CD14-positive monocyte (primary cell): ENCODE measurements around the gene BMS1. TPM values are rescaled to one million over a fixed set of nuclear protein-coding genes. Genes with fewer than 3 reads are reported as not detected.

Experiments used
- DNase-seq, 3 donors: peaks; one replicate each; pipeline ENCODE4 v3.0.0-alpha.2; 2011 to 2022
- H2AFZ ChIP-seq: 2 replicates; pipeline ENCODE4 v1.6.0; 2012; ENCODE audit warnings: mild to moderate bottlenecking, low read depth, low read length, inconsistent platforms; ENCODE audit not compliant: insufficient read depth, poor library complexity, severe bottlenecking
- H3K27ac ChIP-seq, 2 donors: 1 replicate in 1 of 2; 2 replicates in 1 of 2; pipeline ENCODE4 v1.5.1; 2012 to 2013; ENCODE audit warnings: low read length in 2 of 2, control low read depth in 1 of 2, inconsistent platforms in 1 of 2, low read depth in 1 of 2, mild to moderate bottlenecking in 1 of 2
- H3K27me3 ChIP-seq, 2 donors: one replicate each; pipeline versions ENCODE4 v1.6.0 to v1.6.1; 2011 to 2013; ENCODE audit warnings: low read length in 2 of 2; ENCODE audit not compliant: control insufficient read depth in 2 of 2, insufficient read depth in 2 of 2
- H3K36me3 ChIP-seq, 2 donors: replicated peaks in 1 of 2; 1 replicate in 1 of 2; 2 replicates in 1 of 2; pipeline versions ENCODE4 v1.5.1 to v1.6.1; 2012 to 2013; ENCODE audit warnings: low read length in 2 of 2, control low read depth in 1 of 2, inconsistent platforms in 1 of 2, mild to moderate bottlenecking in 1 of 2; ENCODE audit not compliant: insufficient read depth in 2 of 2, control insufficient read depth in 1 of 2
- H3K4me1 ChIP-seq, 2 donors: 1 replicate in 1 of 2; 2 replicates in 1 of 2; pipeline versions ENCODE4 v1.5.1 to v1.6.1; 2012 to 2013; ENCODE audit warnings: low read length in 2 of 2, control low read depth in 1 of 2, inconsistent platforms in 1 of 2, mild to moderate bottlenecking in 1 of 2, moderate library complexity in 1 of 2; ENCODE audit not compliant: insufficient read depth in 2 of 2, control insufficient read depth in 1 of 2
- H3K4me2 ChIP-seq: replicated peaks from 2 replicates; pipeline ENCODE3; 2012; ENCODE audit warnings: low read length, moderate library complexity, mild to moderate bottlenecking; ENCODE audit not compliant: poor library complexity, severe bottlenecking; ENCODE audit errors: extremely low read depth
- H3K4me3 ChIP-seq, 3 experiments: fragments of 200-600 bp in 1 of 3; sonication (generic) in 1 of 3; replicated peaks in 1 of 3; 1 replicate in 2 of 3; 2 replicates in 1 of 3; pipeline ENCODE4 v1.5.1; 2011 to 2013; ENCODE audit warnings: low read length in 3 of 3, mild to moderate bottlenecking in 3 of 3, control low read depth in 2 of 3, low read depth in 2 of 3, inconsistent platforms in 1 of 3, moderate library complexity in 1 of 3
- H3K79me2 ChIP-seq: 2 replicates; pipeline ENCODE4 v1.6.0; 2012; ENCODE audit warnings: mild to moderate bottlenecking, control low read depth, inconsistent platforms, low read length, moderate library complexity; ENCODE audit not compliant: insufficient read depth
- H3K9ac ChIP-seq: 2 replicates; pipeline ENCODE4 v1.6.0; 2017; ENCODE audit warnings: low read length, mild to moderate bottlenecking; ENCODE audit not compliant: insufficient read depth, poor library complexity, severe bottlenecking
- H3K9me3 ChIP-seq, 2 donors: replicated peaks in 1 of 2; 1 replicate in 1 of 2; 2 replicates in 1 of 2; pipeline versions ENCODE4 v1.5.1 to v1.6.1; 2012 to 2013; ENCODE audit warnings: low read length in 2 of 2, control low read depth in 1 of 2; ENCODE audit not compliant: control insufficient read depth in 1 of 2, insufficient read depth in 1 of 2
- H4K20me1 ChIP-seq: 2 replicates; pipeline ENCODE4 v1.6.0; 2012; ENCODE audit warnings: mild to moderate bottlenecking, low read length, control low read depth, moderate library complexity; ENCODE audit not compliant: insufficient read depth
- H3K27ac Mint-ChIP-seq, 7 donors: one replicate each; pipeline ENCODE4 v1.8.0; 2020; ENCODE audit warnings: mild to moderate bottlenecking in 7 of 7, mixed read lengths in 7 of 7, moderate library complexity in 6 of 7, inconsistent platforms in 2 of 7
- H3K27me3 Mint-ChIP-seq, 3 donors: one replicate each; pipeline ENCODE4 v1.8.0; 2021 to 2022; ENCODE audit warnings: low read depth in 3 of 3, mild to moderate bottlenecking in 3 of 3, mixed read lengths in 3 of 3, moderate library complexity in 3 of 3, inconsistent platforms in 1 of 3
- H3K36me3 Mint-ChIP-seq, 2 donors: one replicate each; pipeline ENCODE4 v1.8.0; 2020; ENCODE audit warnings: mixed read lengths in 2 of 2, inconsistent platforms in 1 of 2, mild to moderate bottlenecking in 1 of 2
- H3K4me1 Mint-ChIP-seq: one replicate; pipeline ENCODE4 v1.8.0; 2020; ENCODE audit warnings: mild to moderate bottlenecking, mixed read lengths
- H3K4me3 Mint-ChIP-seq, 2 donors: one replicate each; pipeline ENCODE4 v1.8.0; 2020; ENCODE audit warnings: mild to moderate bottlenecking in 2 of 2, mixed read lengths in 2 of 2, moderate library complexity in 1 of 2
- H3K9me3 Mint-ChIP-seq, 7 donors: one replicate each; pipeline ENCODE4 v1.8.0; 2020 to 2022; ENCODE audit warnings: mixed read lengths in 7 of 7, mild to moderate bottlenecking in 6 of 7, moderate library complexity in 6 of 7, inconsistent platforms in 2 of 7
- CTCF ChIP-seq: fragments of 200-600 bp; IDR thresholded peaks from one replicate; pipeline ENCODE4 v1.8.0; 2022; ENCODE audit warnings: antibody characterized with exemption, mild to moderate bottlenecking
- WGBS: methylation state at CpG from one replicate; pipeline ENCODE4 v1.1.5; 2013; ENCODE audit warnings: missing lambda C conversion rate; ENCODE audit not compliant: insufficient coverage; 5-methylcytosine and 5-hydroxymethylcytosine counted together
- intact Hi-C, 2 donors: fragments of 100-400 bp; cut with micrococcal nuclease; formaldehyde crosslinking; loops; one replicate each; pipeline versions ENCODE4 v1.15.0 to v1.15.1; 2023
- polyA plus RNA-seq, 3 donors: library from polyadenylated mRNA; depleted of rRNA in 1 of 3; unstranded in 2 of 3; stranded (reverse) in 1 of 3; fragments of 300-500 nt in 2 of 3; fragments of >200 nt in 1 of 3; fragmentation: Illumina TruSeq in 2 of 3; gene quantifications; 1 replicate in 2 of 3; 2 replicates in 1 of 3; pipeline ENCODE4 v1.2.3, GENCODE V29; 2012 to 2021

The BMS1 gene
- polyA plus RNA-seq, 3 donors, result 2.4 to 4.6 (median 2.9) TPM

GRCh38 chr10:42769673-42770072 is 12.9 kb upstream of the BMS1 start:
- Histone ChIP-seq H3K36me3 (no peaks in the 10 kb centered on the region), H3K27ac (no peak overlapping the region), H3K4me2 (no peak overlapping the region), H3K9ac (no peak overlapping the region), H2AFZ (no peak overlapping the region), H3K4me1 (no peaks in the 10 kb centered on the region), H3K79me2 (no peaks in the 10 kb centered on the region), H3K9me3 (peaks cover 10 to 30% of the 10 kb centered on the region in 2 donors), H4K20me1 (no peaks in the 10 kb centered on the region), H3K4me3 (no peak overlapping the region), H3K27me3 (peaks cover 0 to 5% of the 10 kb centered on the region in 2 donors)
- no peak overlapping the region for H3K4me3 Mint-ChIP-seq
- H3K9me3 Mint-ChIP-seq, result peaks cover 0 to 38% (median 16%) of the 10 kb centered on the region in 7 donors
- no peak for TF ChIP-seq CTCF
- H3K27me3 Mint-ChIP-seq, result peaks cover 6 to 27% (median 15%) of the 10 kb centered on the region in 3 donors
- no peak overlapping the region for H3K27ac Mint-ChIP-seq
- no peaks in the 10 kb centered on the region for H3K36me3 Mint-ChIP-seq
- H3K4me1 Mint-ChIP-seq, result no peaks in the 10 kb centered on the region
- no peak for DNase-seq
- intact Hi-C loops, result no loop called here
- 94% methylated on average over 7 of the region's 12 CpGs for WGBS

GRCh38 chr10:42776681-42777080 is 5.9 kb upstream of the BMS1 start:
- H3K27me3 Mint-ChIP-seq, result peaks cover 10 to 20% (median 20%) of the 10 kb centered on the region in 3 donors
- H3K4me1 ChIP-seq, result peaks cover 1 to 6% of the 10 kb centered on the region in 2 donors
- peaks cover 9% of the 10 kb centered on the region for H3K4me1 Mint-ChIP-seq
- H3K9me3 Mint-ChIP-seq, result peaks cover 0 to 26% (median 13%) of the 10 kb centered on the region in 7 donors
- peaks cover 0 to 2% of the 10 kb centered on the region in 2 donors for H3K27me3 ChIP-seq
- intact Hi-C loops, result no loop called here
- peaks cover 8 to 12% of the 10 kb centered on the region in 2 donors for H3K9me3 ChIP-seq
- no peak overlapping the region for H3K9ac ChIP-seq
- no peaks in the 10 kb centered on the region for H3K36me3 ChIP-seq
- no peak overlapping the region for H3K4me3 ChIP-seq
- no peak for DNase-seq
- H3K4me3 Mint-ChIP-seq, result no peak overlapping the region
- no peaks in the 10 kb centered on the region for H3K36me3 Mint-ChIP-seq
- no peak overlapping the region for H3K4me2 ChIP-seq
- no peak for TF ChIP-seq CTCF
- H2AFZ ChIP-seq, result no peak overlapping the region
- no peaks in the 10 kb centered on the region for H3K79me2 ChIP-seq
- no CpG with 5 or more reads among the region's 1 CpG for WGBS
- no peaks in the 10 kb centered on the region for H4K20me1 ChIP-seq
- H3K27ac Mint-ChIP-seq, result no peak overlapping the region
- no peak overlapping the region for H3K27ac ChIP-seq
